D721Med (cell line): ENCODE data around the gene IQCN.

Experiments used
- DNase-seq: peaks from one replicate; pipeline ENCODE4 v3.0.0; 2011; ENCODE audit warnings: low spot score; ENCODE audit not compliant: insufficient read length
- FAIRE-seq: peaks from 2 replicates; lab custom pipeline; 2011; peaks lifted over from hg19 to GRCh38; lab: Jason Lieb, UNC
- TF ChIP-seq, protein P1 (sequence below): IDR thresholded peaks from 2 replicates; pipeline ENCODE4 v1.5.1; 2012; ENCODE audit warnings: mild to moderate bottlenecking, control low read depth; ENCODE audit not compliant: insufficient read depth; ENCODE audit errors: missing control alignments

Gene IQCN

GRCh38 chr19:18262917-18263316, 11.3 kb downstream of the IQCN start:
- no peak for FAIRE-seq
- TF ChIP-seq, protein P1, sequence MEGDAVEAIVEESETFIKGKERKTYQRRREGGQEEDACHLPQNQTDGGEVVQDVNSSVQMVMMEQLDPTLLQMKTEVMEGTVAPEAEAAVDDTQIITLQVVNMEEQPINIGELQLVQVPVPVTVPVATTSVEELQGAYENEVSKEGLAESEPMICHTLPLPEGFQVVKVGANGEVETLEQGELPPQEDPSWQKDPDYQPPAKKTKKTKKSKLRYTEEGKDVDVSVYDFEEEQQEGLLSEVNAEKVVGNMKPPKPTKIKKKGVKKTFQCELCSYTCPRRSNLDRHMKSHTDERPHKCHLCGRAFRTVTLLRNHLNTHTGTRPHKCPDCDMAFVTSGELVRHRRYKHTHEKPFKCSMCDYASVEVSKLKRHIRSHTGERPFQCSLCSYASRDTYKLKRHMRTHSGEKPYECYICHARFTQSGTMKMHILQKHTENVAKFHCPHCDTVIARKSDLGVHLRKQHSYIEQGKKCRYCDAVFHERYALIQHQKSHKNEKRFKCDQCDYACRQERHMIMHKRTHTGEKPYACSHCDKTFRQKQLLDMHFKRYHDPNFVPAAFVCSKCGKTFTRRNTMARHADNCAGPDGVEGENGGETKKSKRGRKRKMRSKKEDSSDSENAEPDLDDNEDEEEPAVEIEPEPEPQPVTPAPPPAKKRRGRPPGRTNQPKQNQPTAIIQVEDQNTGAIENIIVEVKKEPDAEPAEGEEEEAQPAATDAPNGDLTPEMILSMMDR, result no peak
- no peak for DNase-seq

DNA sequence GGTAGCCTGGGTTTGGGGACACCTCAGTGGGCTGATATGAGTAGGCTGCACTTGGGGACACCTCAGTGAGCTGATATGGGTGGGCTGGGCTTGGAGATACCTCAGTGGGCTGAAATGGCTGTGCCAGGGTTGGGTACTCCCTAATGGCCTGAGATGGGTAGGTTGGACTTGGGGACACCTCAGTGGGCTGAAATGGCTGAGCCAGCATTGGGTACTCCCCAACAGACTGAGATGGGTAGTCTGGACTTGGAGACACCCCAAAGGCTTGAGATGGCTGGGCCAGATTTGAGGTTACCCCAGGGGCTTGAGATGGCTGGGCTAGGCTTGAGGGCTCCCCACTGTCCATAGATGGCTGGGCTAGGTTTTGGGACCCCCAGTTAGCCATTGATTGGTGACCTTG, 12.1 kb downstream of the IQCN start:
- FAIRE-seq (no peak), DNase-seq (no peak)
- TF ChIP-seq, protein P1, result no peak

DNA sequence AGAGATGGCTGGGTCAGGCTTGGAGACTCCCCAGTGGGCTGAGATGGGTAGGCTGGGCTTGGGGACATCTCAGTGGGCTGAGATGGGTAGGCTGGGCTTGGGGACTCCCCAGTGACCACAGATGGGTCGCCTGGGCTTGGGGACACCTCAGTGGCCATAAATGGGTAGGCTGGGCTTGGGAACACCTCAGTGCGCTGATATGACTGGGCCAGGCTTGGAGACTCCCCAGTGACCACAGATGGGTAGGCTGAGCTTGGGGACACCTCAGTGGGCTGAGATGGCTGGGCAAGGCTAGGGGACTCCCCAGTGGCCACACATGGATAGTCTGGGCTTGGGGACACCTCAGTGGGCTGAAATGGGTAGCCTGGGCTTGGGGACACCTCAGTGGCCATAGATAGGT, 12.8 kb downstream of the IQCN start:
- FAIRE-seq (no peak), DNase-seq (no peak)
- TF ChIP-seq, protein P1, result no peak

GRCh38 chr19:18259893-18260292, 14.4 kb downstream of the IQCN start:
- TF ChIP-seq, protein P1, result no peak
- FAIRE-seq, result no peak
- DNase-seq, result no peak

GRCh38 chr19:18257503-18258470, 16.5 kb downstream of the IQCN start:
- DNase-seq, result no peak
- TF ChIP-seq, protein P1, result no peak
- FAIRE-seq, result no peak

- FAIRE-seq (no peak), DNase-seq (no peak)
- TF ChIP-seq, protein P1, result no peak
Measured at GRCh38 chr19:18254546-18255503, 19.4 kb downstream of the IQCN start.
